H1 (cell line): ENCODE data around the gene SEMA3A. TPM values are rescaled to one million over a fixed set of nuclear protein-coding genes. Genes with fewer than 3 reads are reported as not detected.

Experiments used
- EP300 ChIP-seq, 2 experiments: IDR thresholded peaks; 1 replicate in 1 of 2; 2 replicates in 1 of 2; pipeline ENCODE4 v1.6.1; 2011 to 2012; ENCODE audit warnings: low read depth in 2 of 2, low read length in 2 of 2, mild to moderate bottlenecking in 2 of 2, borderline replicate concordance in 1 of 2, inconsistent platforms in 1 of 2, moderate library complexity in 1 of 2
- polyA plus RNA-seq, 7 experiments: library from polyadenylated mRNA; depleted of rRNA in 3 of 7; stranded (reverse) in 5 of 7; unstranded in 2 of 7; fragments of >200 nt in 5 of 7; fragments of 200-250 nt in 2 of 7; gene quantifications; 1 replicate in 5 of 7; 2 replicates in 1 of 7; 4 replicates in 1 of 7; pipeline versions ENCODE4 v1.2.1 to v1.2.3, GENCODE V29; 2011 to 2013; ENCODE audit warnings: missing spikeins in 2 of 7, mixed read lengths in 2 of 7
- total RNA-seq: library from RNA; stranded (reverse); fragmentation: NEBNext Ultra II Directional; extraction: Animal tissue kit (Norgen Biotek cat#: 25700); gene quantifications from 2 replicates; pipeline ENCODE4 v1.2.1, GENCODE V29; 2021

Gene SEMA3A
- total and polyA plus RNA-seq, 2 of the 8 experiments (the other 6 are each of a cell fraction or from before 2014, with no cell fraction given), result 8.1 to 45.9 TPM

DNA sequence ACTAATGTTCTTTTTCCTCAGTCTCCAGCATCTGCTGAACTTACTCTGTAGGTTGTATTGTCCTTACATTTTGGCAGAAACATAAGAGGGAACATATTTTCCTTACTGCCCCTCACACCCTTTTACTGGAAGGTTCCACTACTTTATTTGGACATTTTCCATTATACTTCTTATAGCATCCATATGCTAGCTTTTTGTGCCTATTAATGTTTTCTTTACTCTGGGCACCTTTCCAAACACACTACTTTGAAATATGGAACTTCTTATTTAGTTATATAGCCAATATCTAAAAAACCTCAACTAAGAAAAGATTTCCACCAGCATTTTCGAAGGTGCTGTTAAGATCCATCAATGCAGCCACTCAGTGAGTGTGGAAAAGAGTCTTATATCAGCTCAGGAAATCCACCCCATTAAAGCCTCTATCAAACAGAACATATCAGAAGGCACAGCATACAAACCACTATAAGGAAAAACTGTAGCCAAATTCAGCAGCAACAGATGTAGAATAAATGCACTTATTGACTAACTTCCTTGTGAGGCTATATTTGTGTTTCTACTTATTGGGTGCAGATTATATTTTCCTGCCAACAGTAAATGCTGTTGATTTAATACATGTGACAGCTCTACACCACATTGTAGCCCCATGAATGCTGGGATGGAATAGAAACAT is 273.2 kb downstream of the SEMA3A start (continued):
- TF ChIP-seq EP300 (IDR thresholded peaks at IDR 0.05; ENCODE audit: borderline replicate concordance in 1 of 2, low read depth in 2 of 2, low read length in 2 of 2), result no peak
